ENCODE results near the gene SURF4.

Gene SURF4

GRCh38 chr9:133353548-133353947, 22.3 kb downstream of the SURF4 start:
- DNase-seq, result no peak

- no peak for DNase-seq
Measured at GRCh38 chr9:133352635-133353340, 23.1 kb downstream of the SURF4 start.

- DNase-seq, result peak in 2 of 56 donors; percentile 8 to 41
Measured at GRCh38 chr9:133351908-133352634, 23.8 kb downstream of the SURF4 start.

- DNase-seq, result no peak
Measured at GRCh38 chr9:133351526-133351907, 24.3 kb downstream of the SURF4 start.

- no peak for DNase-seq
Measured at GRCh38 chr9:133349965-133350616, 25.8 kb downstream of the SURF4 start.

GRCh38 chr9:133348718-133349573, 26.9 kb downstream of the SURF4 start:
- peak in 1 of 56 donors; percentile 46 for DNase-seq

- DNase-seq, result peak; percentile 23 to 95 (median 78)
Measured at GRCh38 chr9:133347985-133348717, 27.7 kb downstream of the SURF4 start, which contains the start of the genes MED22 and RPL7A. MED22 (minus strand) TSS chr9:133348131; CDS start chr9:133346662, 1,469 bp downstream. RPL7A (plus strand) TSS chr9:133348218; CDS start chr9:133348244, 26 bp downstream.

GRCh38 chr9:133347515-133347984, 28.3 kb downstream of the SURF4 start:
- peak in 3 of 56 donors; percentile 29 to 73 (median 46) for DNase-seq

GRCh38 chr9:133346021-133346785, 29.7 kb downstream of the SURF4 start:
- DNase-seq, result no peak

- no peak for DNase-seq
Measured at GRCh38 chr9:133345596-133345995, 30.3 kb downstream of the SURF4 start.

- DNase-seq, result no peak
Measured at GRCh38 chr9:133344979-133345378, 30.9 kb downstream of the SURF4 start.

- DNase-seq, result no peak
Measured at GRCh38 chr9:133344071-133344470, 31.8 kb downstream of the SURF4 start.

- DNase-seq, result no peak
Measured at GRCh38 chr9:133342570-133342969, 33.3 kb downstream of the SURF4 start.

GRCh38 chr9:133342069-133342406, 33.8 kb downstream of the SURF4 start:
- DNase-seq, result no peak

- DNase-seq, result peak in 12 of 56 donors; percentile 7 to 43 (median 25)
Measured at GRCh38 chr9:133341369-133342068, 34.3 kb downstream of the SURF4 start.

GRCh38 chr9:133340916-133341315, 34.9 kb downstream of the SURF4 start:
- DNase-seq, result no peak

- no peak for DNase-seq
Measured at GRCh38 chr9:133340256-133340655, 35.6 kb downstream of the SURF4 start.

- no peak for DNase-seq
Measured at GRCh38 chr9:133339641-133340040, 36.2 kb downstream of the SURF4 start.
